ENCODE measurements around the gene KRTAP20-4. TPM values are rescaled to one million over a fixed set of nuclear protein-coding genes. Genes with fewer than 3 reads are reported as not detected.

The KRTAP20-4 gene
- total and polyA plus RNA-seq, 9 of the 15 experiments (the other 6 are each of a cell fraction or from before 2014, with no cell fraction given): not detected

DNA sequence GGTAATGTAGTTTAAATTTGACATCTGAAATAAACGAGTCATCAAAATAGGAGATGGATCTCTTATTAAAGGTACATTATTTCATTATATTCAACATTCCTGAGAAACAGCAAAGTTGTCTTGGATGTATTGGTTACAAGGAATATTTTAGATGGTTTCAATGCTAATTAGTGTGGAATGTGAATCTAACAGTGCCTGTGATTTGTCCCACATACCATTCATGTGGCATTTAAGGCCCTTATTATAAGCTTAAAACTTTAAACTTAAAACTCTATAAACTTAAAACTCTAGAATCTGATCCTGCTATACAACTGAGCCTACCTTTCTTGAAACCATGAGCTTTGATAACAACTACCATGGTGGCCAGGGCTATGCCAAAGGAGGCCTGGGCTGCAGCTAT, 19.6 kb upstream of the KRTAP20-4 start, which contains the start of gene KRTAP22-1:
Gene KRTAP22-1 (plus strand): TSS at position 301 of the 400 bp plus-strand sequence.
- Histone ChIP-seq H3K79me2 (ENCODE audit: control insufficient read depth, insufficient read depth, low read length) (no peaks in the 10 kb centered on the region), H2AFZ (ENCODE audit: low read depth, low read length) (no peak within 1 kb of the TSS), H3K9me3 (replicated peaks; ENCODE audit: control insufficient read depth, insufficient read depth, low read depth, low read length) (peaks cover 4% of the 10 kb centered on the region), H3K4me3 (no peak within 1 kb of the TSS), H3K9me1 (ENCODE audit: control insufficient read depth, insufficient read depth, low read length) (no peaks in the 10 kb centered on the region), H3K9ac (ENCODE audit: insufficient read depth in 1 of 2, low read depth in 2 of 2, low read length in 2 of 2) (no peak within 1 kb of the TSS), H3K4me2 (ENCODE audit: insufficient read depth, low read length) (no peak within 1 kb of the TSS), H3K4me1 (replicated peaks in 1 of 2; ENCODE audit: control insufficient read depth in 2 of 2, insufficient read depth in 2 of 2, low read length in 2 of 2) (no peaks in the 10 kb centered on the region), H3K27me3 (ENCODE audit: control insufficient read depth in 2 of 2, insufficient read depth in 2 of 2, low read length in 2 of 2) (no peaks in the 10 kb centered on the region), H4K20me1 (replicated peaks; ENCODE audit: control insufficient read depth, insufficient read depth, low read length) (no peaks in the 10 kb centered on the region), H3K27ac (ENCODE audit: extremely low read depth, low read depth, low read length) (no peak within 1 kb of the TSS), H3K36me3 (ENCODE audit: control insufficient read depth, insufficient read depth, low read length) (no peaks in the 10 kb centered on the region)
- ATAC-seq: no peak
- no peak for DNase-seq (ENCODE audit: extremely low read depth in 1 of 4, low spot score in 3 of 4)
- FAIRE-seq: no peak
- BruUV-seq (replicated peaks): no TSS peak
- WGBS (ENCODE audit: insufficient coverage, low coverage, missing lambda C conversion rate): 0% methylated on average over 1 of the region's 1 CpG
- POLR2A ChIA-PET: no interaction called here
- CTCF ChIA-PET (ENCODE audit: low intra/inter-chr PET ratio): interaction anchor here (0.6 kb wide), 1 partner anchor 813 kb away, joined by 3 read pairs; no protein-coding TSS in a partner anchor
- in situ Hi-C loops (cut with MboI): no loop called here
- TF ChIP-seq ZNF316 (IDR thresholded peaks at IDR 0.05) (peak; percentile 8; the same call in 1 of the 2 replicates), UBTF (IDR thresholded peaks at IDR 0.05; ENCODE audit: borderline replicate concordance in 1 of 2, low read depth in 2 of 2, low read length in 2 of 2) (no peak)
- intact Hi-C loops (cut with micrococcal nuclease): no loop called here

GRCh38 chr21:30605968-30606367, 14.5 kb upstream of the KRTAP20-4 start:
- 0% methylated on average over 2 of the region's 2 CpGs for WGBS (ENCODE audit: insufficient coverage, low coverage, missing lambda C conversion rate)
- ATAC-seq (no peak), DNase-seq (ENCODE audit: extremely low read depth in 1 of 4, low spot score in 3 of 4) (no peak), FAIRE-seq (no peak)
- H3K9me1 ChIP-seq (ENCODE audit: control insufficient read depth, insufficient read depth, low read length): no peaks in the 10 kb centered on the region
- H3K4me1 ChIP-seq (replicated peaks in 1 of 2; ENCODE audit: control insufficient read depth in 2 of 2, insufficient read depth in 2 of 2, low read length in 2 of 2): no peaks in the 10 kb centered on the region
- ChIA-PET POLR2A (no interaction called here), CTCF (ENCODE audit: low intra/inter-chr PET ratio) (no interaction called here)
- no peak overlapping the region for H3K4me2 ChIP-seq (ENCODE audit: insufficient read depth, low read length)
- in situ Hi-C loops (cut with MboI) (no loop called here), intact Hi-C loops (cut with micrococcal nuclease) (no loop called here)
- peaks cover 4% of the 10 kb centered on the region for H3K9me3 ChIP-seq (replicated peaks; ENCODE audit: control insufficient read depth, insufficient read depth, low read depth, low read length)
- H3K4me3 ChIP-seq: no peak overlapping the region
- no peaks in the 10 kb centered on the region for H3K79me2 ChIP-seq (ENCODE audit: control insufficient read depth, insufficient read depth, low read length)
- H3K36me3 ChIP-seq (ENCODE audit: control insufficient read depth, insufficient read depth, low read length): no peaks in the 10 kb centered on the region
- no peaks in the 10 kb centered on the region for H3K27me3 ChIP-seq (ENCODE audit: control insufficient read depth in 2 of 2, insufficient read depth in 2 of 2, low read length in 2 of 2)
- no peak overlapping the region for H2AFZ ChIP-seq (ENCODE audit: low read depth, low read length)
- no peak overlapping the region for H3K9ac ChIP-seq (ENCODE audit: insufficient read depth in 1 of 2, low read depth in 2 of 2, low read length in 2 of 2)
- no TSS peak for BruUV-seq (replicated peaks)
- no peaks in the 10 kb centered on the region for H4K20me1 ChIP-seq (replicated peaks; ENCODE audit: control insufficient read depth, insufficient read depth, low read length)
- H3K27ac ChIP-seq (ENCODE audit: extremely low read depth, low read depth, low read length): no peak overlapping the region
- TF ChIP-seq THRB (CRISPR knock-in tag; conservative IDR thresholded peaks at IDR 0.05) (no peak), BCLAF1 (IDR thresholded peaks at IDR 0.05; ENCODE audit: borderline replicate concordance in 1 of 2, control insufficient read depth in 1 of 2, low read depth in 2 of 2, low read length in 1 of 2) (no peak), BRF1 (IDR thresholded peaks at IDR 0.05; ENCODE audit: borderline replicate concordance, extremely low read depth, insufficient read length) (no peak), TOE1 (IDR thresholded peaks at IDR 0.05; ENCODE audit: borderline replicate concordance) (no peak), TOE1 (CRISPR knock-in tag; IDR thresholded peaks at IDR 0.05; ENCODE audit: borderline replicate concordance, low read depth) (no peak), DMBX1 (CRISPR knock-in tag; IDR thresholded peaks at IDR 0.05; ENCODE audit: borderline replicate concordance) (no peak)
